HG03342 (cell line): ENCODE data around the gene SLC12A3.
"Not testable (repeated sequence)": the region's sequence is repeated elsewhere in the genome, so short reads cannot be mapped to it uniquely, and the experiment has no call there.

Experiments
- ATAC-seq: cut with Tn5 transposase; IDR thresholded peaks from one replicate; pipeline ENCODE4 v1.9.1; 2021; ENCODE audit warnings: mild to moderate bottlenecking, moderate library complexity; ENCODE audit not compliant: unreplicated experiment

SLC12A3 gene

GRCh38 chr16:56916571-56917403, 51.8 kb downstream of the SLC12A3 start:
- peak; percentile 79 for ATAC-seq

- no peak for ATAC-seq
Observed at GRCh38 chr16:56918467-56919012, 53.5 kb downstream of the SLC12A3 start.

GRCh38 chr16:56919099-56919800, 54.2 kb downstream of the SLC12A3 start:
- ATAC-seq: no peak

- no peak for ATAC-seq
Observed at GRCh38 chr16:56921571-56921970, 56.6 kb downstream of the SLC12A3 start.

DNA sequence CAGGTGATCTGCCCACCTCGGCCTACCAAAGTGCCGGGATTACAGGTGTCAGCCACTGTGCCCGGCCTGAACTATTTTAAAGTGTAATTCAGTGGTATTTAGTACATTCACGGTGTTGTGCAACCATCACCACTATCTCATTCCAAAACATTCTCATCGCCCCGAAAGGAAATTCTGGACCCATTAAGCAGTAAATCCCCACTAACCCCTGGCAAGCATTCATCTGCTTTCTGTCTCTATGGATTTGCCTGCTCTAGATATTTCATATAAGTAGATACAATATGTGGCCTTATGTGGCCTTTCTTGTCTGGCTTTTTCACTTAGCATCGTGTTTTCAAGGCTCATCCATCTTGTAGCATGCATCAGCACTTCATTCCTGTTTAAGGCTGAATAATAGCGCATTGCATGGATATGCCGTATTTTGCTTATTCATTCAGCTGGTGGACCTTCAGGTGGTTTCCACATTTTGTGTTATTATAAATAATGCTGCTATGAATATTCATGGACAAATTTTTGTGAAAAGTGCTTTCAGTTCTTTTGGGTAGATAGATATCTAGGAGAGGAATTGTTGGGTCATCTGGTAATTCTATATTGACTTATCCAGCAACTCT, 58.6 kb downstream of the SLC12A3 start:
- no peak for ATAC-seq

DNA sequence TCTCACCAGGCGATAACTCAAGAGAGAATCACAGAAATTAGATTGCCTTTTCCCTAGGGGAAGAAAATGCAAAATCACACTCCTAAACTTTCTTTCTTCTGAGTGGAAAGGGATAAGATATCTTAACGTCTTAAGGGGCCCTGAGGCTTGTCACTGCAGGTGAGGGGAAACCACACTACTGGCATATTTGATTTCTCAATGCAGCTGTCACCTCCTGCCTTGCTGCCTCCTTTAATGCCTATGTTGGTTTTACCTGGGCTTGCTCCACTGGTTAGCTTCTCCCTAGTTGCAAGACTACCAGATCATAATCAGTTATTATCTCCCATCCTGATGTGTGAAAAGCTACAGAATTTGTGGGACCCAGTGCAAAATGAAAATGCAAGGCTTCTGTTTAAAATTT, 62.5 kb downstream of the SLC12A3 start:
- no peak for ATAC-seq

DNA sequence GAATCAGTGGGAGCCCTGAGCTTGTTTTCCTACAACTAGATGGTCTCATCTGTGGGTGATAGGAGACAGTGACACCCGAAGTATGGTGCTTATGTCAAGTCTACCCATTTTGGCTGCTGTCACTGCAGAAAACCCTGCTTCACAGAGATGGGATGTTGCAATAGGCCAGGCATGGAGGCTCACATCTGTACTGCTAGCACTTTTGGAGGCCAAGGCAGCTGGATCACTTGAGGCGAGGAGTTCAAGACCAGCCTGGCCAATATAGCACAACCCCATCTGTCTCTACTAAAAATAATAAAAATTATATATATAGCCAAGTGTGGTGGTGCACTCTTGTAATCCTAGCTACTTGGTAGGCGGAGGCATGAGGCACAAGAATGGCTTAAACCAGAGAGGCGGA, 64.6 kb downstream of the SLC12A3 start:
- no peak for ATAC-seq

DNA sequence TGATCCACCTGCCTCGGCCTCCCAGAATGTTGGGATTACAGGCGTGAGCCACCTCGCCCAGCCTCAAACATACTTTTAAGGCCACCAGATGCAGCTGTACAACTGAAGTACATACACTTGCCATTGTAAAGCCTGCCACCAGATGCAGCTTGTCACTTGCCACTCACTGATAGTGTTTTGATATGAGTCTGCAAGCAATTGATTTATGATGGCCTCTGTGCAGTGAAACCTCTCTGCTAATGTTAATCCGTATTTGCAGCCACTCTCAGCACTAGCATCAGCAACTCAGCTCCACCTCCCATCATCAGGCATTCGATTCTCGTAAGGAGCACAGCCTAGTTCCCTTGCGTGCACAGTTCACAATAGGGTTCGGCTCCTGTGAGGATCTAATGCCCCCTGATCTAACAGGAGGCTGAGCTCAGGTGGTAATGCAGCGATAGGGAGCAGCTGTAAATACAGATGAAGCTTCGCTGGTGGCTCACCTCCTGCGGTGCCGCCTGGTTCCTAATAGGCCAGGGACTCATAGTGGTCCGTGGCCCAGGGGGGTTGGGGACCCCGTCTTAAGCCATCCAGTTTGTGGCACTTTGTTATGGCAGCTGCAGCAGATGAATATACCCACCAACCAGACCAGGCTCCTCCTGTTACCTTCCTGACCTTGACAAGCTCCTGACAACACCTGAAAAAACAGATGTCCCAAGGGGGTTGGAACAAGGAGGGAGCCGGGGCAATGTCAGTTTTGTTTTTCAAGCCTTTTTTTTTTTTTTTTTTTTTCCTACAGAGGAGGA, 65.7 kb downstream of the SLC12A3 start:
- ATAC-seq: no peak

GRCh38 chr16:56931271-56931891, 66.4 kb downstream of the SLC12A3 start:
- peak; percentile 36 for ATAC-seq

GRCh38 chr16:56931892-56932720, 67.1 kb downstream of the SLC12A3 start, which contains the start of gene HERPUD1:
TSS of gene HERPUD1 (plus strand) at chr16:56932142. CDS start at chr16:56932245, 103 bp downstream.
- peak; percentile 84 for ATAC-seq

GRCh38 chr16:56932721-56933619, 68.0 kb downstream of the SLC12A3 start:
- no peak for ATAC-seq

GRCh38 chr16:56933828-56934598, 69.0 kb downstream of the SLC12A3 start:
- no peak for ATAC-seq

GRCh38 chr16:56934599-56935145, 69.7 kb downstream of the SLC12A3 start:
- ATAC-seq: not testable (repeated sequence)

- no peak for ATAC-seq
Observed at GRCh38 chr16:56935201-56935600, 70.2 kb downstream of the SLC12A3 start.

DNA sequence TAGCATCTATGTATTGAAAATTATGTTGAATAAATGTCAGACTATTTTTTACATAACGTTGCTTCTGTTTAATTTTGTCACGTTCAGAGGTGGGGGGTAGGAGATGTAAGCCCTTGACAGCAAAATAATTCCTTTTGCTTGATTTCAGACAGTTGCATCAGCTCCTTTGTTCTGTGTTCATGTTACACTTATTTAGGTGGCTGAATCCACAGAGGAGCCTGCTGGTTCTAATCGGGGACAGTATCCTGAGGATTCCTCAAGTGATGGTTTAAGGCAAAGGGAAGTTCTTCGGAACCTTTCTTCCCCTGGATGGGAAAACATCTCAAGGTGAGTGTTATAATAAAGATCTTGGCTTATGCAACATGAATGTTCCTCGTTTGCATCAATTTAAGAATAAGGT, 71.5 kb downstream of the SLC12A3 start:
- no peak for ATAC-seq

- ATAC-seq: no peak
Observed at GRCh38 chr16:56936950-56937349, 71.9 kb downstream of the SLC12A3 start.
